Activated naive CD8-positive, alpha-beta T cell treated with anti-CD3 and anti-CD28 coated beads, Interleukin-2, amount 50 U/mL, for 24 hours (primary cell): Measurements from ENCODE around the gene WWC1.

Experiments used
- ATAC-seq: fragments of 150-1000 bp; cut with Tn5 transposase; one replicate; pipeline ENCODE4 v1.10.0; 2021
- DNase-seq: peaks from one replicate; pipeline ENCODE4 v3.0.0; 2021
- H3K27ac Mint-ChIP-seq: one replicate; pipeline ENCODE4 v1.8.0; 2021; ENCODE audit warnings: mild to moderate bottlenecking, mixed read lengths
- H3K27me3 Mint-ChIP-seq: one replicate; pipeline ENCODE4 v1.8.0; 2021; ENCODE audit warnings: mixed read lengths
- H3K36me3 Mint-ChIP-seq: one replicate; pipeline ENCODE4 v1.8.0; 2021; ENCODE audit warnings: low read depth, mixed read lengths
- H3K4me1 Mint-ChIP-seq: one replicate; pipeline ENCODE4 v1.8.0; 2021; ENCODE audit warnings: mixed read lengths
- H3K4me3 Mint-ChIP-seq: one replicate; pipeline ENCODE4 v1.8.0; 2021; ENCODE audit warnings: mild to moderate bottlenecking, moderate library complexity, mixed read lengths
- H3K9me3 Mint-ChIP-seq: one replicate; pipeline ENCODE4 v1.8.0; 2021; ENCODE audit warnings: mixed read lengths

The WWC1 gene

GRCh38 chr5:168311061-168311566 lies 19.7 kb downstream of the WWC1 start:
- no peak overlapping the region for H3K27ac Mint-ChIP-seq
- no peaks in the 10 kb centered on the region for H3K36me3 Mint-ChIP-seq
- peaks cover 5% of the 10 kb centered on the region for H3K27me3 Mint-ChIP-seq
- DNase-seq, result no peak
- H3K9me3 Mint-ChIP-seq, result no peaks in the 10 kb centered on the region
- H3K4me1 Mint-ChIP-seq, result no peaks in the 10 kb centered on the region
- no peak overlapping the region for H3K4me3 Mint-ChIP-seq
- no peak for ATAC-seq

DNA sequence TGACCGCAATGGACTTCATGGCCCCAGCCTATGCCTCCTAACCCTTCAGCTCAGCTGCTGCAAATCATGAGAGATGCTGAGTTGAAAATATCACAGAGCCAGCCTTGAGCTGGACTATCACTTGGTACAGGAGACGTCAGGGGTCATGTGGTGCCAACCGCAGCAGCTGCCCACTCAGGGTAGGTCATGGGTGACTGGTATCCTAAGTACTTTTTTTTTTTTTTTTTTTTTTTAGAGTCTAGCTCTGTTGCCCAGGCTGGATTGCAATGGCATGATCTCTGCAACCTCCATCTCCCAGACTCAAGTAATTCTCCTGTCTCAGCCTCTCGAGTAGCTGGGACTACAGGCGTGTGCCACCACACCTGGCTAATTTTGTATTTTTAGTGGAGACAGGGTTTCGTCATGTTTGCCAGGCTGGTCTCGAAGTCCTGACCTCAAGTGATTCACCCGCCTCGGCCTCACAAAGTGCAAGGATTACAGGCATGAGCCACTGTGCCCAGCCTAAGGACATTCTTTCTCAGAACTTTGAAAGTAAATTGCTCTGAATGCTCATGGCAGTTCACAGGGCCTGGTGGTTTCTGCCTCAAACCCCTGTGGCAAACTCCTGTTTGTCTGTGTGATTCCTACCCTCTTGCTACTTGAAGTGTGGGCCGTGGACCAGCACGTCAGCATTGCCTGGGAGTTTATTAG lies 21.3 kb downstream of the WWC1 start:
- H3K4me1 Mint-ChIP-seq, result no peaks in the 10 kb centered on the region
- no peak overlapping the region for H3K27ac Mint-ChIP-seq
- no peak for ATAC-seq
- DNase-seq, result no peak
- no peaks in the 10 kb centered on the region for H3K9me3 Mint-ChIP-seq
- H3K36me3 Mint-ChIP-seq, result no peaks in the 10 kb centered on the region
- no peak overlapping the region for H3K4me3 Mint-ChIP-seq
- peaks cover 4% of the 10 kb centered on the region for H3K27me3 Mint-ChIP-seq

- no peak overlapping the region for H3K27ac Mint-ChIP-seq
- DNase-seq (no peak), ATAC-seq (no peak)
- H3K36me3 Mint-ChIP-seq, result no peaks in the 10 kb centered on the region
- H3K9me3 Mint-ChIP-seq, result no peaks in the 10 kb centered on the region
- H3K4me1 Mint-ChIP-seq, result no peaks in the 10 kb centered on the region
- H3K27me3 Mint-ChIP-seq, result peaks cover 4% of the 10 kb centered on the region
- H3K4me3 Mint-ChIP-seq, result no peak overlapping the region
Measured at GRCh38 chr5:168313596-168314204, 22.3 kb downstream of the WWC1 start.

GRCh38 chr5:168314735-168315411 lies 23.4 kb downstream of the WWC1 start:
- H3K4me3 Mint-ChIP-seq, result no peak overlapping the region
- DNase-seq (no peak), ATAC-seq (no peak)
- H3K9me3 Mint-ChIP-seq, result no peaks in the 10 kb centered on the region
- H3K36me3 Mint-ChIP-seq, result no peaks in the 10 kb centered on the region
- H3K4me1 Mint-ChIP-seq, result no peaks in the 10 kb centered on the region
- H3K27me3 Mint-ChIP-seq, result no peaks in the 10 kb centered on the region
- H3K27ac Mint-ChIP-seq, result no peak overlapping the region

DNA sequence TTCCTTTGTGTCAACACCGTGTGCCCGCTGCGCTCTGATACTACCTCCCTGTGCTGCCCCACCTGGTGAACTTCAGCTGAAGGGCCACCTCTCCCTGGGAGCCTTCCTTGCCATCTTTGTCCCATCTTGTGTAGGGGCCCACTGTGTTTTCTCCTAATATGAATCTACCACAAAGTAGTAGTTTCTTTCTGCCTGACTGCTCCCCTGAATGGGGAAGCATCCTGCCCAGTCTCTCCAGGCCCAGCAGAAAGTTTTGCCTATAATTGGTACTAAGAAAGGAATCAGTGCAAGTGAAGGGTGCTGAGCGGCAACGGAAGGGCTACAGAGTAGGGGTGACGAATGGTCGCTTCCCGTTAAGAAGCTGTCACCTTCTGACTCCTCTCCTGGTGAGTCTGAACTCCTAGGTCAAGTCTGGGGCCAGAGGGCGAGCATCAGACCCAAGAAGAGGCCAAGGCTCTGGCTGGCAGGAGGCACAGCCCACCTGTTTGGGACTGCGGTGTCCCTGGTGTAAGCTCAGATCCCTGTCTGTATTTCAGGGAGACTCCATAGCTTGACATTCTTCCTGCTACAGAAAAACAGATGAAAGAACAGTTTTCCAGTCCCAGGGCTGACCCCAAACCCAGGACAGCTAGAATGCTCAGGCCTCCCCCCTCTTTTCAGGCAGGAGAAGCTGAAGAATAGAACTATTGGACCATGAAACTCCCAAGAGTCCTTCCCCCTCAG lies 24.1 kb downstream of the WWC1 start:
- no peaks in the 10 kb centered on the region for H3K36me3 Mint-ChIP-seq
- H3K27ac Mint-ChIP-seq, result no peak overlapping the region
- ATAC-seq (no peak), DNase-seq (no peak)
- no peak overlapping the region for H3K4me3 Mint-ChIP-seq
- no peaks in the 10 kb centered on the region for H3K27me3 Mint-ChIP-seq
- no peaks in the 10 kb centered on the region for H3K9me3 Mint-ChIP-seq
- no peaks in the 10 kb centered on the region for H3K4me1 Mint-ChIP-seq

DNA sequence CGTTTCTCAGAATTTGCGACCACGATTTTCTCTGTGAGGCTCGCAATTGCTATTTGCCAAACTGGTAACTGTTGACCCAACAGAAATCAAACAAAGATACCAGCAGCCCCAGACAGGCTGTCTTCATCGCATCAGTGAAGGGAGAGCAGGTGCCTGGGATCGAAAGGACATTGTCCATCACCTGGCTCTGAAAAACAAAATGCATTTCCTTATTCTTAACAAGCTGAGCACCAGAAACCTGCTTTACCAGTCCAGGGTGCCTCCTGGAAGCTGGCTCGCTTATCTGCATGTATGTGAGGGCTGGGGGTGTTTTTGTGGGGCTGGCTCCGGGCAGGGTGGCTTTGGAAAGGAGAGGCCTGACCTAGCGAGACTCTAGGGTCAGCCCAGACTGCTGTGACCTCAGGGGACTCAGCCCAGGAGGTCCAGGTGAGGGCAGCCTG lies 24.7 kb downstream of the WWC1 start:
- Mint-ChIP-seq H3K9me3 (no peaks in the 10 kb centered on the region), H3K36me3 (no peaks in the 10 kb centered on the region), H3K27ac (no peak overlapping the region), H3K4me3 (no peak overlapping the region), H3K4me1 (no peaks in the 10 kb centered on the region), H3K27me3 (no peaks in the 10 kb centered on the region)
- DNase-seq (no peak), ATAC-seq (no peak)

DNA sequence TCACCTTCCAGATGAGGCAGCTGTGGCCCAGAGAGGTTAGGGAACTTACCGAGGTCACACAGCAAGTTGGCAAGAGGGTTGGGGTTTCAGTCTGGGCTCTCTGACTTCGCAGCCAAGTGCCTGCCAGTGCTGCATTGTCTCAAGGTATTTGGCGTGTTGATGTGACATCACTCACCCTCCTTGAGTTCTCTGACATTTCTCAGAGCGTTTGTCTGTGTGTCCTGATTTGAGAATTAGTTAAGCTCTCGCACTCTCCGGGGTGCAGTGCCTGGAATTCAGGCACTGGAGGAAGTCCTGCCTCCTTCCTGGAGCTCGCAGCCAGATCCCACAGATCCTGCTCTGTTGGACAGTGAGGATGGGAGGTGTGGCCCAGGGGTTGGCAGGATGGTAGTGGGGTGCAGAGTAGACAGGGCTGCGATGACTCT lies 25.7 kb downstream of the WWC1 start:
- Mint-ChIP-seq H3K4me1 (no peaks in the 10 kb centered on the region), H3K36me3 (no peaks in the 10 kb centered on the region), H3K9me3 (no peaks in the 10 kb centered on the region), H3K27ac (no peak overlapping the region), H3K27me3 (no peaks in the 10 kb centered on the region), H3K4me3 (no peak overlapping the region)
- ATAC-seq, result no peak
- DNase-seq, result no peak

DNA sequence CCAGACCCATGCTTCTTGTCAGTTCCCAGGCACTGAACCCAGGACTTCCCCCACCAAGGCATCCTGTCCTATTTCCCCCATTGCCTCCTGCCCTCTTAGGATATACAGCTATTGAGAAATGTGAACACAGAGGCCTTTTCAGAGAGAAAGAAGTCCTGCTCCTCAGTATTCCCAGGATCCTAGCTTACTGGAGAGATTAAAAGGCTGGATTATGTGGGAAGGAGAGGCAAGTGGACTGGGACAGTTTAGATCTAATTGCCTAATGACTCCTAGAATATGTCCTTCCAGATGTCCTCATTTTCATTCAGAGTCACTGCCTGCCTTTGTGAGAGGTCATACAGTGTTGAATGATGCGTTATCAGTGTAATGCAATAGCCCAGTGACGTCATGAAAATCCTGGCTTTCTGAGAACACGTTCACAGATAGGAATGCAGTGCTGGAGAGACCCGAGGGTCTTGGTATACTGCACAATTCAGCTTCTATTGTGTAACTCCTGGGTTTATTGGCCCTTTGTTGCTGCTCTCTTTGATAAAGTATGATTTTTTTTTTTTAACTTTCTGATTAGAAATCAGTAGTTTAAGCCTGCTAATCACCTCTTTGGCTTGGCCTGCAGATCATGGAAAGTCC lies 26.2 kb downstream of the WWC1 start:
- DNase-seq (no peak), ATAC-seq (no peak)
- Mint-ChIP-seq H3K27ac (no peak overlapping the region), H3K4me1 (no peaks in the 10 kb centered on the region), H3K9me3 (no peaks in the 10 kb centered on the region), H3K4me3 (no peak overlapping the region), H3K27me3 (no peaks in the 10 kb centered on the region), H3K36me3 (no peaks in the 10 kb centered on the region)

- ATAC-seq (no peak), DNase-seq (no peak)
- Mint-ChIP-seq H3K4me1 (no peaks in the 10 kb centered on the region), H3K27me3 (no peaks in the 10 kb centered on the region), H3K36me3 (no peaks in the 10 kb centered on the region), H3K4me3 (no peak overlapping the region), H3K9me3 (no peaks in the 10 kb centered on the region), H3K27ac (no peak overlapping the region)
Measured at GRCh38 chr5:168318240-168318639, 26.8 kb downstream of the WWC1 start.

GRCh38 chr5:168319774-168320173 lies 28.3 kb downstream of the WWC1 start:
- Mint-ChIP-seq H3K27ac (no peak overlapping the region), H3K27me3 (peaks cover 4% of the 10 kb centered on the region), H3K36me3 (no peaks in the 10 kb centered on the region), H3K4me1 (no peaks in the 10 kb centered on the region), H3K4me3 (no peak overlapping the region), H3K9me3 (no peaks in the 10 kb centered on the region)
- no peak for ATAC-seq
- no peak for DNase-seq

- H3K4me1 Mint-ChIP-seq, result no peaks in the 10 kb centered on the region
- no peaks in the 10 kb centered on the region for H3K9me3 Mint-ChIP-seq
- peaks cover 6% of the 10 kb centered on the region for H3K27me3 Mint-ChIP-seq
- no peak overlapping the region for H3K4me3 Mint-ChIP-seq
- H3K36me3 Mint-ChIP-seq, result no peaks in the 10 kb centered on the region
- ATAC-seq (no peak), DNase-seq (no peak)
- no peak overlapping the region for H3K27ac Mint-ChIP-seq
Measured at GRCh38 chr5:168320805-168321204, 29.4 kb downstream of the WWC1 start.

DNA sequence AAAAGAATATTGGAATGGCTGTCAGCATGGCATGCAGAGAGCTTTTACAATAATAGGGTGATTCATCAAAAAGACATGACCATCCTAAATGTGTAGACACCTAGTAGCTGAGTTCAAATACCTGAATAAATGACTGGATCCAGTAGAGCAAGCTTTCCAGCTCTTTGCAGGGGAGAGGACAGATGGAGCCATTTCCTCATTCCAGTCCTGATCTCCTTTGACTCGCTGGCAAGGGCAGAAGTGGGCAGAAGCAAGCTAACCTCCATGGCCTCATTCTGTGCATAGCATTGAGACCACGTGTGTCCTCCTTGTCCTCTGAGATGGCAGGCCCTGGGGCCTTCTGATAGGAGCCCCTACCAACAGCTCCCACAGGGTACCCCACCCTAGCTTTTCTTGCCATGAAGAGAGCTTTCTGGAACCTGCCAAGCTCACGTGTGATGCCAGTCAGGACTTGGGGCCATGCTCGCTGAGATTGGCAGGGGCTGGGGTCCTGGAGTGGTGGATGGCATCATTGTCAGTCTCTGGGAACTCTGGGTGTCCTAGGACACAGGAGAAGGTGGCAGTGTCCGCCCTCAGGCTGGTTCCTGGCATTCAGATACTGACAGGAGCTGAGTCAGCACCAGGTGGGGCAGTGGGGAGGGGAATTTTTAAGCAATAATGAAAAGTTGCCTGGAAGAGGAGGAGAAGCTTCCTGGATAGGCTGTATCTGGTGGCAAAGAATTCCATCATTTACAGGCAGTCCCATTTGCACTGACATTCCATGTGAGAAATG lies 33.6 kb downstream of the WWC1 start:
- peaks cover 23% of the 10 kb centered on the region for H3K27me3 Mint-ChIP-seq
- H3K4me3 Mint-ChIP-seq, result no peak overlapping the region
- no peaks in the 10 kb centered on the region for H3K4me1 Mint-ChIP-seq
- ATAC-seq, result no peak
- no peaks in the 10 kb centered on the region for H3K9me3 Mint-ChIP-seq
- no peak for DNase-seq
- H3K27ac Mint-ChIP-seq, result no peak overlapping the region
- H3K36me3 Mint-ChIP-seq, result no peaks in the 10 kb centered on the region

DNA sequence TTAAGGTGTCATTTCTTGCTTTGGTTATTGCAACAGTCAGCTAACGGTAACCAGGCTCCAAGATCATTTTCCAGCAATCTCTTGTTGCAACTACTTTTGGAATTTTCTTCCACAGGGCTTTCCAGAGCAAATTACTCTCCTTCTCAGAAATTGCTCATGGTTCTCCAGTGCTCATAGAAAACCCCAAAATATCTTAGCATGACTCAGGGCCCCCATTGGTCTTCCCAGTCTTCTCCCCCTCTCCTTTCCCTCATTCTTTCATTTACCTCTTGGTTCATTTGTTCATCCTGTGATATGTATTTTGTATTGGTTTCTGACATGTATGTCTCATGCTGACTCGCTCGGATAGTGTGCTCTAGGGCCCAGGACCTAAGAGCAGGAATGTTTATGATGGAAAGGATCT lies 35.6 kb downstream of the WWC1 start:
- no peaks in the 10 kb centered on the region for H3K36me3 Mint-ChIP-seq
- H3K27ac Mint-ChIP-seq, result no peak overlapping the region
- H3K4me1 Mint-ChIP-seq, result no peaks in the 10 kb centered on the region
- no peak for ATAC-seq
- peaks cover 23% of the 10 kb centered on the region for H3K27me3 Mint-ChIP-seq
- no peak overlapping the region for H3K4me3 Mint-ChIP-seq
- no peaks in the 10 kb centered on the region for H3K9me3 Mint-ChIP-seq
- no peak for DNase-seq

GRCh38 chr5:168327451-168327850 lies 36.0 kb downstream of the WWC1 start:
- peaks cover 23% of the 10 kb centered on the region for H3K27me3 Mint-ChIP-seq

More at GRCh38 chr5:168327451-168327850, 36.0 kb downstream of the WWC1 start:
- no peaks in the 10 kb centered on the region for H3K9me3 Mint-ChIP-seq
- H3K4me1 Mint-ChIP-seq, result no peaks in the 10 kb centered on the region
- no peak overlapping the region for H3K4me3 Mint-ChIP-seq
- ATAC-seq (no peak), DNase-seq (no peak)
- no peak overlapping the region for H3K27ac Mint-ChIP-seq
- no peaks in the 10 kb centered on the region for H3K36me3 Mint-ChIP-seq
